RCC 7860 (cell line): ENCODE data around the gene LDB2.
A peak's percentile ranks its signal among the peaks of the same experiment; 100 is the strongest.

ENCODE experiments used
- DNase-seq: peaks from one replicate; pipeline ENCODE4 v3.0.0-alpha.2; 2015; ENCODE audit warnings: low spot score
- FAIRE-seq: peaks from 2 replicates; lab custom pipeline; 2012; peaks lifted over from hg19 to GRCh38; lab: Jason Lieb, UNC

Gene LDB2

DNA sequence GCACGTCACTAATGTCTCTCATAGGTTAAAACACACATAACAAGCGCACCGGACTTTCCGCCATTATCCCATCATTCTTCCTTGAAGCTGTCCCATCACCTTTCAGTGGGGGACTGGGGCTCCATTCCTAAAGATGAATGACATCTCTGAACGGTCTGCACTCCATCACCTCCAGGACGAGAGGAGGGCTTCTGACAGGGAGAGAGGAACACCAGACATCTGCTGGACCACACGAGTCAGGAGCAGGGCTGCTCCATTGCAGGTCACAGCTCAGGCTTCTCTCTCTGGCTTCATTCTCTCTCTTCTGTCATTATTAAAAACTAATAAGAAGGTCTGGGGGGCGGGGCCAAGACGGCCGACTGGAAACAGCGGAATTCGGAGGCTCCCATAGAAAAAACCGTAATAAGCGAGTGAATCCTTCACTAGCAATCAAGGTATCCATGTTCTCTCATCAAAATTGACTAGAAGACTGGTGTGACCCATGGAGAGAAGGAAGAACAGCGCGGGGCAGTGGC, 289.8 kb downstream of the LDB2 start:
- FAIRE-seq (no peak), DNase-seq (no peak)

DNA sequence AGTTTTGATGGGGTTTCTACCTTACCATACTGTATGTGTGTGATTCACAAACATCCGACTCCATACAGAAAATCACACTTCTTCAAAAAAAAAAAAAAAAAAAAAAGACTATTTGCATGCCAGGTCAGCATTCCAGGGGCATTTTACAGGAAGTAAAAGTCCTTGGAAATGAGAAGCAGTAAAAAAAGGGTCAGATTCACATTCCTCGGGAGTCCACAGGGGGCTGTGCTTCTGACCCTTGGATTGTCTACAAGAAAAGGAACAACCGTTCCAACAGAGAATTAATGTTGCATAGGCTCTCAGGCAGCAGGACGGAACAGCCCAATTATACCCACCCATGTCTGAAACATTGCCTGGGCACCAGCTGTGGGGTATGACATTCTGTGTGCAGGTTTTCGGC, 290.3 kb downstream of the LDB2 start:
- FAIRE-seq, result no peak
- DNase-seq, result no peak

DNA sequence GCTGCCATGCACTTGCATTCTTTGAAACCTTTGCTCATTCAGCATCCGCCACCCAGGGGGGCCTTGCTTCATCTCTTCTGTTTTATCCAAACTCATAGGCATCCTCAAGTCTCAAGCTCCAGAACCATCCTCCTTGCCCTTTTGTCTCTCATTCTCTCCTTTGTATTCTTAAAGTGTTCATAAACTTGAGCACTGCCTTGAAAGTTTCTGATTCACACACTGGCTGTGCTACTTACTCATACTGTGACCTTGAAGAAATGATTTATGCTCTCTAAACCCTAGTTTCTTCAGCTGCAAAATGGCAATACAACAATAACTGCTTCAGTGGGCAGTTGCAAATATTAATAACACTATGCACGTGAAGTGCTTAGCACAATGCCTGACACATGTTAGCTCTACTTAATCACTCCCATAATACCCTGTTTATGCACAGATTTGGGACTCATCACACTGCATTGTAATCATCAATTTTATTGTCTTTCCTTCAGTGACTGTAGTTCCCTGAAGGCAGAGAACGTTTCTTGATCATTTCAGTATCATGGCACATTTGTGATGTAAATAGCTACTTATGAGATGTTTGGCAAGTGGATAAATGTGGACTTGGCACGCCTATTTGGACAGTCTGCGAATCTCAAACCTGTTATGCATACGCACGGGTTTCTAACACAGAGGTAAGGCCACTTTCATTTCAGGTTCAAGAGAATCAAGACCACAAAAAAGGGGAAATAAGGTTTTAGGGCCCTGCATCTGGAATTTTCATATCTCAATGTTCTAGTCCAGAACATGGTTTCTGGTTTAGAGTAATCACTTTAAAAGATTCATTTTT, 291.0 kb downstream of the LDB2 start:
- no peak for DNase-seq
- FAIRE-seq, result no peak

DNA sequence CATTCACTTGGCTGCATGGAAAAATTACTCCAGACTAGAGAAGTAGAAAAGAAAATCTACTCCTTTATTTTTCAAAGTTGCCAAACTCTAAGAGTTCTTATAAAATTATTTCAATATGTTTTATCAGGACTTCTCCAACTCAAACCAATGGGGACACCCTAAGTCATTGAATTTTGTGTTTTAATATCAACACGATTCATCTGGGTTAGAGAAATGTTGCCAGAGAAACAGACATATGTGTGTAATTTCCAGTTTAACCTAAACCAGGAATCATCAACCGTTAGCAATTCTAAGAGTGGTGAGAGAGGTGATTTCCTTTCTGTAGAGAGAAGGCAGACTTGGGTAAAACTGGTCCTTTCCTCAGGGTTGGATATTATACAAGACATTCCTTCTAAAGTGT, 291.8 kb downstream of the LDB2 start:
- no peak for FAIRE-seq
- no peak for DNase-seq

DNA sequence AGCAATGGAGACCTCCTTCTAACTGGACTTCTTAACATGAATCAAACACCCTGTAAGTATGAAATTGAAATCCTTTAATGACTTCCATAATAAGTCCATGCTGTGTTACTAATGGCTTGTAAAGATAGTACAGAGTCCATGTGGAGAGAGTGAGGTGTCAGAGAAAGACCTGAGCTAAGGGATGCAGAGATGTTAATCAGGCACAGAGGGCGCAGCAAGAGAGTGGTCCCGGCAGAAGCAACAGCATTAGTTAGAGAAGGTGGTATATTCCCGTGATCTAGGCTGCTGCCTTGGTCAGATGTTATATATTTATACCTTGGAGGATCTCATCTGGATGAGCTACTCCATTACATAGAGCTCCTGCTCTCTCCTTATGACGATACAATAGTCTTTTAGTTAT, 295.3 kb downstream of the LDB2 start:
- FAIRE-seq, result no peak

DNA sequence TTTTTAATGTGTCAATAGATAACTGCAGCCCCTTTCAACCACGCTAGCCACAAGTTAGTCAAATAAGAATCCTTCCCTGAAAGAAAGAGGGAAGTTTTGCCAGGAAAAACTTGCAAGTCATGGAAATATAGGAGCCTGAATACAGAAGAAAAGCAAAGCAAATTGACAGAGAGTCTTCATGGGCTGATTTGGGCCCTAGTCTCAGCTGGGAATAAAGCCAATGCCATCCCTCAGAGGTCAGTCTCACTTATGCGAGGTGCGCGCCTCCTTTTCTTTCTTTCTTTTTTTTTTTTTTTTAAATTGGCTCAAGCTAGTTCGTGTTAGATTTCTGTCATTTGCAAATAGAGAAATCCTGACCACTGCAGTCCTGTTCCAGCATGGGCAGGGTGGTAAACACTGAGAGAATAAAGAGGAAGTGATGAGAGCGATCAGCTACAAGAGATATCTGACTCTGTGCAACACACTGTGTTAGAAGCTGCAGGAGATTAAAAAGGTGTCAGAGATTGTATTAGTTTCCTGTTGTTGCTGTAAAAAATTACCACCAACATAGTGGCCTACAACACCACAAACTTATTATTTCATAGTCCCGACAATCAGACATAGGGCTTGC, 299.7 kb downstream of the LDB2 start:
- no peak for DNase-seq
- FAIRE-seq, result no peak

More for the DNA sequence above, 295.3 kb downstream of the LDB2 start:
- DNase-seq, result no peak

DNA sequence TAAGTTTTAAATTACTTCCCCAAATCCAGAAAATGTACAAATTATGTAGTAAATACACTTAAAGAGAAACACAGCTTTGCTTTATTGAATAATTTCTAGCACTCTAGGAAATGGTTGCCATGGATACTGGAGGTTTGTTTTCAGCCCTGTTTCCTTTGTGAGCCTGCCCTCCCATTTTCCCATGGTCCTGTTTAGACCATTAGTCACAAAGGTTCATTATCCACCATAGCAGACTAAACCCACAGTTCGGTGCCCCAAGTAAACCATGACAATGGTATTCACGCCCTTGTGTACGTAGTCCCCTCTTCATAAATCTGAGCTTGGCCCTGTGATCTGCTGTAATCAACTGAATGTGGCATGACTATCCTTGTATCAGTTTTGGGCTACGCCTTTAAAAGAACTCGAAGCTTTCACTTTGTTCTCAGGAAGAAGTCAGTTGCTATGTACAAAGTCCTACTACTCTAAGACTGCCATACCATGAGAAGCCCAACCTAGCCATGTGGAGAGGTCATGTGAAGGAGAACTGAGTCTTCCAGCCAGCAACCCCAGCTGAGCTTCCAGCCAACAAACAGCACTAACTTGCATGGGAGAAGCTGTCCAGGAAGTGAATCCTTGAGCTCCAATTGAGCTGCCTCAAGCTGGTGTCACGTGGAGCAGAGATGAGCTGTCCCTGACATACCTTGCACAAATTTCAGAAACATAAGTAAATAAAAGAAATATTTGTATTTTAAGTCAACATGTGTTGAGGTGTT, 300.4 kb downstream of the LDB2 start:
- FAIRE-seq, result no peak
- DNase-seq, result no peak

DNA sequence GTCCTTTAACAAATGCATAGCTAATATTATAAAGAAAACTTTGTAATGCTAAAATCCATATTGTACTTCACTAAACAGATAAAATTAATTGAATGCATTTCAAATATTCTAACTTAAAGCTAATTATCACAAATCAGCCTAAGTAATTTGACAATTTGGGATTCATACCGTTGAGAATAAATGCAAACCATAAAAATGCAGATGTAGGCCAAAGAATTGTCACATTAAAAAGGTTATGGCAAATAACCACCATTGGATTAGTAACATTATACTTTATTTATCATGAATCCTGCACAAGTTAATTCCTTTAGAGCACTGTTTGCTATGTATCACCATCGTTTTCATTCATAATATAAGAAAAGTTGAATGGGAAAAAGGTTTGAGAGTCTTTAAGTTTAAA, 301.0 kb downstream of the LDB2 start:
- DNase-seq, result no peak

DNA sequence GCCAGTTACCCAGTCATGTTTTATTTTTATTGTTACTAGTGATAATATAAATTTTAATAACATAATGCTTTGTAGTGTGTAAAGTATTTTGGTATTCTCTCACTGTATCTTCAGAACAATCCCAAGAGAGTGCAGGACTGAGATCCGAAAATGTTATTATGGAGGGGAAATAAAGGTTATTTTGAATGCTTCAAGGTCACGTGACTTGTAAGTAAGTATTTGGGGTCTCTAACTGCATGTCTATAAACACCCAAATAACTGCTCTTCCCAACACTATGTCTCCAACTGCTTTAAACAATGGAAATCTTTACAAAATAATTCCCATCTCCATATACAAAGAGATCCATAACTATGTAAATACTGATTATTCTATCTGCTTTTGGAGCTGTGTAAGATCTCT, 302.2 kb downstream of the LDB2 start:
- FAIRE-seq (no peak), DNase-seq (no peak)

More for the DNA sequence above, 301.0 kb downstream of the LDB2 start:
- FAIRE-seq, result no peak

DNA sequence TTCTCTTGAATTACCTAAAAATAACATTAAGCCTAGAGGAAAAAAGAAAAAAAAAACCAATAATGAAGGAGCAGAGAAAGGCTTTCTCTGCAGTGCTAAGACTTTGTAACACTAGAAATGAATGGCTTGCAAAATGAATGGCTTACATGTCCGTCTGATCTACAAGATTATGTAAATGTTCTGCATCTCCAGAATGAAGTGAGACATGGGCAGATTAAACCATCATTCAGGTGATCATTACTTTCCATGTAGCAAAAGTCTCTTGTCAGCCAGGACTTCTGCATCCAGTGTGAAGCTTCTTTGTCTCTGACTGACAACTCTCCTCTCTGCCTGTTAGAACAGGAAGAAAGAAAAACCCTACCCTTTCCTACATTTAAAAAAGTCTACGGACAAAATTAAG, 304.3 kb downstream of the LDB2 start:
- FAIRE-seq (no peak), DNase-seq (no peak)

DNA sequence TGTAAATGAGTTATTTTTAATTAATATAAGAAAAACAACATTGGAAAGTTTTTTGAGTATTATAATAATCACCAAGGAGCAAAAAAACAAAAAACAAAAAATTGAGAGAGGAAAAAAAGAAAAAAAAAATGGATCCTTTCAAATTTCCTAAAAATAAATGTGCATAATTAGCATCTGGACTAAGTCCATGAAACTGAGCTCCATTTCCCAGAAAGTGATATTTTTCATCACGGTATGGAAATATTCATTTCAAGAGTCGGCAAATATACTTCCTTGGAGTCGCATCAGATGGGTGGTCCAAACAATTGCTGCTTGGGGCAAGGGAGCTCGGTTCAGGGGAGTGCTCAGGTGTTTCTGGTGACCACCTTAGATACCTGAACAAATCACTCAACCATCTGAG, 305.1 kb downstream of the LDB2 start:
- DNase-seq, result no peak
- FAIRE-seq, result no peak

DNA sequence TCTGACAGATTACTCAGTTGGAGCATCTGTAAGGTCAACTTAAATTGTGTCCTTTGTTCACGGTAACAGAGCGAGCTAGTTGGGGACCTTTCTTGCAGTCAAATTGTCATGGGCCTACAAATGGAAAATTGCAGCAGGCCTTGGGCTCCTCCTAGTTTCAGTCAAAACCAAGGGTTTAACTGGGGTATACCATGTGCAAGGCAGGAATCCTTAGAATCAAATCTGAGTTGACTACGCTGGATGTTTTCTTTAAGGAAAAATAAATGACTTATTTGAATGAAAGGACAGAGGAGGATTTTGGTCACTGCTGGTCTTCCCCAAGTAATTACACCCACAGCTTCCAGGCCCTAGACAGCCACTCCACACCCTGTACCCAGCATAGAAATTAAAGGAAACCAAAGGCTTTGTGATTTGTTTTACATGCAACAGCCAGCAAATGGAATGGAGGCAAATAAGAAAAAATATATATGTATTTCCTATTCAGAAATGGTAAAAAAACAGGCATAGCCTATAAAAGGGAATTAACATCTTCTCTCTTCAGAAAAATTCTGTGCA, 307.1 kb downstream of the LDB2 start:
- FAIRE-seq, result no peak
- DNase-seq, result no peak

DNA sequence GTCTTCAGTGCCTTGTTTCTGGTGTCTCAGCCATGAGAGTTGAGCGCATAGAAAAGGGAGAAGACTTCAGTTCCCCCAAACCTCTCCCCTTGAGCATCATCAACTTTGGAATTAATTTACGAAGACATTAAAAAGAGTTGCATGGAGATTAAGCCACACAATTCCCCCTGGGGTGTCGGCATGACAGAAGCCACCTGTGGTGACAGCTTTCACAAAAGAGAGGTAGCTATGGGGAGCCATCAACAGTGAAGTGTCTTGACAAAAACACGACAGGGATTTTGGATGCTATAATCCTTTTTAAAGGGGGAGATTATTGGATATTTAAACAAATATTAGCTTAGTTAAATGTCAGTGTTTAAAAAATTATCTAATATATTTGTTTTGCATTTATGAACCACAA, 307.6 kb downstream of the LDB2 start:
- DNase-seq, result no peak
- no peak for FAIRE-seq

DNA sequence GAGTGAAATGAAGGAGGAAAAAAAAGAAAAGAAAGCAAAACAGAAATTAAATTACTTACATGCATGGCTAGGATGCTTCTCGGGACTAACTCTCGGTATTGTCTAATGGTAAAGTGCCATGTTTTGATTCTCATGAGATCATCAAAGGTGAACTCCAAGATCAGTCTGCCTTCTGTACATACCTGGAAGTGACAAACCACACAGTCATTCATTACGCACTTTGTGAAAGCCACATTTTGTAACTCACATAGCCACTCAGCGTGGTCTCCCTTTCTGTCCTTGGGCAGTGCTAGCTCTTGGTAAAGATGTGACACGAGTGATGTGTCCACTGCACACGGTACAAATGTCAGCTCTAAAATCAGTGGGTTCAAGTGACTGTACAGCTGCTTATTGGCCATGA, 309.8 kb downstream of the LDB2 start:
- FAIRE-seq, result no peak
- no peak for DNase-seq

DNA sequence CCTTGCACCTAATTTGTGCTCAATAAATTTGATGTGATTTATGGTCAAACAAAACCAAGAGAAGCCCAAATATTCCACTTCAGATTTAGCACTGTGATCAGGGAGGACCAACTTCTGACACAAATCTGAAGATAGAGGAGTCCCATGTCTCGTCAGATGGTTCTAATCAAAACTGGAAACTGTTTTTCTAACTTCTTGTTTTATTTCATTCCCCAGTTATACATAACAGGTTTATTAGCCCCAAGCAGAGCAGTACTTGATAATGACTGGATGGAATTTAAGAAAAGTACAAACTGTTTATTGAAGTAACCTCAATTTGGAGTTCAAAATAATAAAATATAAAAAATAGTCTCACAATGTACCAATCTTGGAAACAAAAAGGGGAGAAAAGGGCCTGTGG, 310.3 kb downstream of the LDB2 start:
- no peak for DNase-seq
- FAIRE-seq, result no peak

DNA sequence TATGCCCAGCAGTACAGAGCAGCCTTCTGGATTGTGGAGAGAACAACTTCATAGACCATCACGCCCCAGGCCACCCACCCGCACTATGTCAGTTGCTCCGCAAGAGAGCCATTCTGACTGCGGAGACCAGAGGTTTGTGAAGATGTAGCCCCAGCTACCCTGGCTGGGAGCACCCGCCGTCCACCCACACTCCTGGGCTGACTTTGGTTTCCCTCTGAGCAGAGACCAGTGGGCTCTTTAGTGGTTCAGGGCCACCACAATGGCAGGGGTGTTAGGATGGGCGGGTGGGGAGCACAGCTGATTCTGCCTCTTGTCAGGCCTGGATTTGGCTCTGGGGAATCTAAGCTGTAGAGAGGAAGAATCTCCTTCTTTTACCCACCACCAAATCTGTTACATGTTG, 313.4 kb downstream of the LDB2 start:
- FAIRE-seq (no peak), DNase-seq (no peak)

DNA sequence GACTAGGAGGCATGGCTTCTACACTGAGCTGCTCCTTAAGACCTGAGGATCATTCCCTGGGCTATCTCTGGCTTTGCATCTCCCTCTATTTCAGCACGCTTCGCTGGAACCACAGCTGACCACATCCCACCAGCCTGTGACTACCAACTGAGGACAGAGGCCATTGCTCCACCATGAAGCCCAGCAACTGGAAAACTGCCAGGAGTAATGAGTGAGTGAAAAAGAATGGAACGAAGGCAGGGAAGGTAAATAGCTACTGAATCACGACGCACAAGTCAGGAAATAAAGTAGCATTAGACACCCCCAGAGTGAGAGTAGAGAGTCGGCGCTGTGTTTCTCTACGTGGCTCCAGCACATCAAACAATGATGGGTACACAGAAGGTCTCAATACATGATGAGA, 314.7 kb downstream of the LDB2 start:
- peak; percentile 89 for DNase-seq

DNA sequence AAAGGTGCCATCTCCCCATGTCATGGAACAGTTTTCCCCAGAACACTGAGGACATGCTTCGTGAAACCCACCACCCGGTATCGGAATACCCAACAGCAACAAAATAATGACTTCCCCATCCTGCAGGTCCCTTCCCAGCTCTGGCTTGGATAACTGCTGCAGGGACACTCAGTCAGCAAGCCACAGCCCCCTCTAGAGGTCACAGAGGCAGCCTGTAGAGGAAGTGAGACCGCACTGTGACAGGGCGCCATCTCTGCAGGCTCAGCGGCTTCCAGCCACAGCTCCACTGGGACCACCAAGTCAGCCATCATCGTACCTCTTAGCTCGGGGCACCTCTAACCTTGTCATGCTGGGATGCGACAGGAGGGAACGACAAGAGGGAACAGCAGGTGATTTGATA, 315.9 kb downstream of the LDB2 start:
- DNase-seq (no peak), FAIRE-seq (no peak)

More for the DNA sequence above, 314.7 kb downstream of the LDB2 start:
- FAIRE-seq, result peak; percentile 62

DNA sequence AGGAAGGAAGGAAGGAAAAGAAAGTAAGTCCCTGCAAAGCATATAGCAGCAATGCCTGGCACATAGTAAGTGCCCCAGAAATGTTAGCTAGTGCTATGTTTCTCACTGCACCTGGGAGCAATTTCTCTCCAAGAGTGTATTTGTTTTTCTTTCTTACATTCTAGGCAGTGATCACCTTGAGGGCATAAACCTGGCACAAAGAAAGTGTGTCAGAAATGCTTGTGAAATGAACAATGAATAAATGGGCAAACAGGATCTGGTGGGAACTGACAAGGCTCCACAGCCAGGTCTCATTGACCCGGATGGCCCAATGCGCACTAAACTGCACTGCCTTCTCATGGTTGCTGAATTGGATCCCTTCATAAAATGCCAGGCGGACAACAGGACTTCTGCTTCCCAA, 316.4 kb downstream of the LDB2 start:
- DNase-seq (no peak), FAIRE-seq (no peak)

DNA sequence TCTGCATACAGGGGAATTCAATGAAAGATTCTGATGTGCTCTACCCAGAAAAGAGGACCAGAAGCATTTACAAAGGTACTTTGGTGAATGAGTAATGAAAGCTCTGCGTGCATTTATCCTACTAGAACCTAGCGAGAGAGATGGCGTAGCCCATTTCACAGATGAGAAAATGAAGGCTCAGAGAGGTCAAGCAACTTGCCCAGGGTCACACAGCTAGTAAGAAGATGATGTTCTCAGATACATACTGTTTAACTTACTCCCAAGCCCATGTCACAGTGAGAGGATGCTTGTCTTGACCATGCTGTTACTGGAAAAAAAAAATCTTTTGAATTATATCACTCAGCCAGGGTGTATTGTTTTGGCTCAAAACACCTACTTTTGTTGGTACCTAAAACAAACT, 317.3 kb downstream of the LDB2 start:
- FAIRE-seq (no peak), DNase-seq (no peak)

DNA sequence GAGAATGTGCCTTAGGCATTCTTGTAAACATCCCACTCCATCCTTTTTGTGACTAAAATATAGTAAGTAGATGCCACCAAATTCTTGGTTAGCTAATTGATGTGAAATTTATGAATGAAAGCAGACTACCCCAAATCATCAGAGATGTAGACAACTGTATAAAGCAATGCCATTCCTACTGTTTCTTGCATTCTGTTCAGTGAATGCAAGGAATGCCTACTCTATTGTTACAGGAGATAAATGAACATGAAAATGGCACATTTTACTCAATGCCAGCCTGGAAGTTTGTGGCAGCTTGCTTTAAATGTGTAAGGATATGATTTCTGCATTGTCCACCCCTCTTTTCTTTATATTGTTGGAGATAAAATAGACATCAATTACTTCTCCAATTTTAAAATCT, 317.9 kb downstream of the LDB2 start:
- DNase-seq (no peak), FAIRE-seq (no peak)
